ENCODE results near the gene C1orf52. TPM values are rescaled to one million over a fixed set of nuclear protein-coding genes. Genes with fewer than 3 reads are reported as not detected.
"Not testable (repeated sequence)": the region's sequence is repeated elsewhere in the genome, so short reads cannot be mapped to it uniquely, and the experiment has no call there.

C1orf52 gene
- total RNA-seq, 1 donor from 2014 or later, result 13.0 TPM

DNA sequence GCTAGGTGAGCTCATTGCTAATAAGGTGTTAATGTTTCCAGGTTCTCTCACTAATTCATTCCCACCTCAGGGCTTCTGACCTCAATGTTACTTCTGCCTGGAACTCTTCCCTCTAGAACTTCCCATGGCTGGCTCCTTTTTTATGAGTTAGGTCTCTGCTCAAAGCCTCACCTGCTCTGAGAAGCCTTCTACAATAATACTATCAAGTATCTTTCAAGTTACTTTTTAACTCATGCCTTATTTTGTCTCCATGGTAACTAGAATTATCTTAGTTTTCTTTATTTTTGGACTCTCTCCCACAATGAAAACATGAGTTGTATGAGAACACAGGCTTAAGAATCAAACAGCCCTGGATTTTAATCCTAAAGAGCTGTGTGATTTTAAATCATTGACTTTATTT is 3.5 kb upstream of the C1orf52 start:
- H3K27ac ChIP-seq, result no peak overlapping the region
- no peak for DNase-seq (ENCODE audit: extremely low spot score in 2 of 2)
- H3K36me3 ChIP-seq, result peaks cover 0 to 26% of the 10 kb centered on the region in 2 donors
- H3K4me1 ChIP-seq, result peaks cover 8% of the 10 kb centered on the region
- H3K9me3 ChIP-seq, result no peaks in the 10 kb centered on the region
- intact Hi-C loops (cut with DNase I), result no loop called here
- no peaks in the 10 kb centered on the region for H3K27me3 ChIP-seq
- no peak overlapping the region for H3K4me3 ChIP-seq
- TF ChIP-seq CTCF (IDR thresholded peaks at IDR 0.05) (no peak), POLR2A (IDR thresholded peaks at IDR 0.05) (no peak), POLR2AphosphoS5 (IDR thresholded peaks at IDR 0.05; ENCODE audit: insufficient read depth in 1 of 2, low read depth in 1 of 2) (no peak)

DNA sequence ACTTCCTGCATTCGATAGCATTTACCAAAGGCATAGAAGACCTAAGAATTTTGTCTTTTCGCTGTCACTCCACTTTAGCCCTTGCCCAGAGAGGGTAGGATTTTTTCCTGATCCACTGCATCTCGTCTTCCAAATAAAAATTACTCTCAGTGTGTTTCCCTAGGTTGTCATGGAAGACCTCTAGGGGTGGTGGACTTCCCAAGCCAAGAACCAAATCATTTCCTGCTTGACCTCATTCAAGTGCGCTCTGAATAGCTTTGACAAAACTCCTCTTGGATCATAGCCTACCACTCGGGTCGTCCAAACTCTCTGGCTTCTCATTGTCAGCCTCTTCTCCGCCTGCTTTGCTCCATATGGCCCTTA is 431 bp upstream of the C1orf52 start:
- intact Hi-C loops (cut with DNase I), result loop anchor here (10.0 kb wide), 1 partner anchor 755 kb away; the partner anchor contains the start of genes GNG5 and SPATA1
- H3K27me3 ChIP-seq, result no peaks in the 10 kb centered on the region
- H3K4me3 ChIP-seq, result peak overlapping the region; percentile 83 to 97
- H3K4me1 ChIP-seq, result peaks cover 22% of the 10 kb centered on the region
- H3K9me3 ChIP-seq, result no peaks in the 10 kb centered on the region
- peak in 1 of 3 experiments; percentile 7 for TF ChIP-seq CTCF (IDR thresholded peaks at IDR 0.05)
- no peak for TF ChIP-seq POLR2AphosphoS5 (IDR thresholded peaks at IDR 0.05; ENCODE audit: insufficient read depth in 1 of 2, low read depth in 1 of 2)
- DNase-seq (ENCODE audit: extremely low spot score in 2 of 2), result no peak
- peaks cover 0 to 19% of the 10 kb centered on the region in 2 donors for H3K36me3 ChIP-seq
- H3K27ac ChIP-seq, result peak overlapping the region; percentile 69

- no peak for DNase-seq (ENCODE audit: extremely low spot score in 2 of 2)
- H3K9me3 ChIP-seq, result no peaks in the 10 kb centered on the region
- TF ChIP-seq CTCF (IDR thresholded peaks at IDR 0.05) (no peak), POLR2AphosphoS5 (IDR thresholded peaks at IDR 0.05; ENCODE audit: insufficient read depth in 1 of 2, low read depth in 1 of 2) (no peak), POLR2A (IDR thresholded peaks at IDR 0.05) (no peak)
- intact Hi-C loops (cut with DNase I), result loop anchor here (10.0 kb wide), 1 partner anchor 754 kb away; the partner anchor contains the start of genes GNG5 and SPATA1
- H3K4me3 ChIP-seq, result peak overlapping the region; percentile 83 to 97
- H3K36me3 ChIP-seq, result peaks cover 0 to 19% of the 10 kb centered on the region in 2 donors
- peak overlapping the region; percentile 69 for H3K27ac ChIP-seq
- no peaks in the 10 kb centered on the region for H3K27me3 ChIP-seq
- peaks cover 25% of the 10 kb centered on the region for H3K4me1 ChIP-seq
Observed at GRCh38 chr1:85258536-85259117, 835 bp downstream of the C1orf52 start.

- intact Hi-C loops (cut with DNase I), result loop anchor here (5.0 kb wide), 1 partner anchor 132 kb away; no protein-coding TSS in a partner anchor
- H3K4me3 ChIP-seq; DNase-seq (ENCODE audit: extremely low spot score in 2 of 2); H3K27ac ChIP-seq; H3K36me3 ChIP-seq; H3K27me3 ChIP-seq; H3K9me3 ChIP-seq: not testable (repeated sequence)
- peaks cover 22% of the 10 kb centered on the region for H3K4me1 ChIP-seq
Observed at GRCh38 chr1:85249042-85249441, 10.4 kb downstream of the C1orf52 start.

GRCh38 chr1:85245891-85246290 is 13.6 kb downstream of the C1orf52 start:
- no peak for DNase-seq (ENCODE audit: extremely low spot score in 2 of 2)
- Histone ChIP-seq H3K36me3 (no peaks in the 10 kb centered on the region), H3K9me3 (no peaks in the 10 kb centered on the region), H3K4me1 (peaks cover 11% of the 10 kb centered on the region), H3K4me3 (no peak overlapping the region), H3K27ac (no peak overlapping the region), H3K27me3 (no peaks in the 10 kb centered on the region)
- no peak for TF ChIP-seq CTCF (IDR thresholded peaks at IDR 0.05)
- no peak for TF ChIP-seq POLR2A (IDR thresholded peaks at IDR 0.05)
- no peak for TF ChIP-seq POLR2AphosphoS5 (IDR thresholded peaks at IDR 0.05; ENCODE audit: insufficient read depth in 1 of 2, low read depth in 1 of 2)
- intact Hi-C loops (cut with DNase I), result loop anchor here (5.0 kb wide), 1 partner anchor 129 kb away; no protein-coding TSS in a partner anchor
